EL (cell line): ENCODE results near the gene NACAD.
A peak's percentile ranks its signal among the peaks of the same experiment; 100 is the strongest.

ENCODE experiments used
- DNase-seq: peaks from one replicate; pipeline ENCODE4 v3.0.0-alpha.2; 2016

The NACAD gene

GRCh38 chr7:45112648-45113047 lies 23.9 kb upstream of the NACAD start:
- DNase-seq = peak; percentile 20

- DNase-seq = peak; percentile 93
Measured at GRCh38 chr7:45111298-45112223, 22.8 kb upstream of the NACAD start, which contains the start of gene TBRG4. Gene TBRG4, minus strand, starts transcription at chr7:45111697. Its CDS starts 2,460 bp downstream, at chr7:45109237.

- DNase-seq = no peak
Measured at GRCh38 chr7:45108863-45109262, 20.1 kb upstream of the NACAD start.

GRCh38 chr7:45107356-45107755 lies 18.6 kb upstream of the NACAD start:
- DNase-seq = no peak

GRCh38 chr7:45106820-45107219 lies 18.1 kb upstream of the NACAD start:
- DNase-seq = no peak

- DNase-seq = no peak
Measured at GRCh38 chr7:45105588-45106188, 16.9 kb upstream of the NACAD start.

GRCh38 chr7:45104844-45105587 lies 16.2 kb upstream of the NACAD start:
- DNase-seq = no peak

GRCh38 chr7:45103958-45104843 lies 15.4 kb upstream of the NACAD start:
- DNase-seq = no peak

- no peak for DNase-seq
Measured at GRCh38 chr7:45102785-45103712, 14.3 kb upstream of the NACAD start.

- no peak for DNase-seq
Measured at GRCh38 chr7:45101748-45102147, 13.0 kb upstream of the NACAD start.

GRCh38 chr7:45100761-45101480 lies 12.2 kb upstream of the NACAD start:
- DNase-seq = no peak

- DNase-seq = no peak
Measured at GRCh38 chr7:45099891-45100760, 11.4 kb upstream of the NACAD start.

- no peak for DNase-seq
Measured at GRCh38 chr7:45098983-45099839, 10.4 kb upstream of the NACAD start.

GRCh38 chr7:45092931-45093235 lies 4.1 kb upstream of the NACAD start:
- DNase-seq = no peak

GRCh38 chr7:45092100-45092930 lies 3.5 kb upstream of the NACAD start:
- DNase-seq = peak; percentile 81

- peak; percentile 63 for DNase-seq
Measured at GRCh38 chr7:45089341-45089891, 647 bp upstream of the NACAD start.

- no peak for DNase-seq
Measured at GRCh38 chr7:45088146-45088701, 545 bp downstream of the NACAD start.
